NK-92 (cell line): ENCODE data around the gene WRAP53.

Experiments used
- DNase-seq: peaks from one replicate; lab custom pipeline; 2025; ENCODE audit not compliant: unreplicated experiment; lab: John Stamatoyannopoulos, UW

WRAP53 gene

DNA sequence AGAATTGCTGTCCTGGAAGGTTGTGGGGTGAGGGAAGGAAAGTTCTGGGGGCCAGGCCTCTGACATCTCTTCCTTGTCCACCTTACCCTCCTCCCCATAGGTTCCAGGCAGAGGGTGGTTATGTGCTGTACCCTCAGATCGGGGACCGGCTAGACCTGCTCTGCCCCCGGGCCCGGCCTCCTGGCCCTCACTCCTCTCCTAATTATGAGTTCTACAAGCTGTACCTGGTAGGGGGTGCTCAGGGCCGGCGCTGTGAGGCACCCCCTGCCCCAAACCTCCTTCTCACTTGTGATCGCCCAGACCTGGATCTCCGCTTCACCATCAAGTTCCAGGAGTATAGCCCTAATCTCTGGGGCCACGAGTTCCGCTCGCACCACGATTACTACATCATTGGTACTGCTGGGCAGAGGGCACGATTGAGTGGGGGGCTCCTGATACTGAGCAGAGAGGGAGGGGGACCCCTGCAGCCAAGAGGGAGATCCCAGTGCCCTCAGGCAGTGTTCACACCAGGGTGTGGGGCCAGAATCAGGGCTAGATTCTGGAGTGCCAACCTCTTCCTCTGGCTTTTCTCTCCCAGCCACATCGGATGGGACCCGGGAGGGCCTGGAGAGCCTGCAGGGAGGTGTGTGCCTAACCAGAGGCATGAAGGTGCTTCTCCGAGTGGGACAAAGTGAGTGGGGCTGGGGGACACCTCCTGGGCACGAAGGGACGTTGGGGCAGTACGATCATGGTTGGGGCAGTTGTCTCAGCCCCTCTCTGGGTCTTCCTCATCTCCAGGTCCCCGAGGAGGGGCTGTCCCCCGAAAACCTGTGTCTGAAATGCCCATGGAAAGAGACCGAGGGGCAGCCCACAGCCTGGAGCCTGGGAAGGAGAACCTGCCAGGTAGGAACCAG is 19.8 kb downstream of the WRAP53 start:
- DNase-seq = no peak

DNA sequence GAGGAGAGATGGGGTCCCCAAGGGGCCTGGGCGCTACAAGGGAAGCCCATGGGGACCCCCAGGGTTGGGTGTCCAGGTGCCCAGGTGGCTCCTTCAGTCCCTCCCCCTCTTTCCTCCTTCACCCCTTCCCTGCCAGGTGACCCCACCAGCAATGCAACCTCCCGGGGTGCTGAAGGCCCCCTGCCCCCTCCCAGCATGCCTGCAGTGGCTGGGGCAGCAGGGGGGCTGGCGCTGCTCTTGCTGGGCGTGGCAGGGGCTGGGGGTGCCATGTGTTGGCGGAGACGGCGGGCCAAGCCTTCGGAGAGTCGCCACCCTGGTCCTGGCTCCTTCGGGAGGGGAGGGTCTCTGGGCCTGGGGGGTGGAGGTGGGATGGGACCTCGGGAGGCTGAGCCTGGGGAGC is 20.8 kb downstream of the WRAP53 start:
- no peak for DNase-seq

DNA sequence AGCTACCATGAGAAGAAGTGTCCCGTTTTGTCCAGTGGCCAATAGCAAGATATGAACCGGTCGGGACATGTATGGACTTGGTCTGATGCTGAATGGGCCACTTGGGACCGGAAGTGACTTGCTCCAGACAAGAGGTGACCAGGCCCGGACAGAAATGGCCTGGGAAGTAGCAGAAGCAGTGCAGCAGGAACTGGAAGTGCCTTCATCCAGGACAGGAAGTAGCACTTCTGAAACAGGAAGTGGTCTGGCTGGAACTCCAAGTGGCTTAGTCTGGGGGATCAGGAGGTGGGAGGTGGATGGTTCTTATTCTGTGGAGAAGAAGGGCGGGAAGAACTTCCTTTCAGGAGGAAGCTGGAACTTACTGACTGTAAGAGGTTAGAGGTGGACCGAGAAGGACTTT is 22.0 kb downstream of the WRAP53 start:
- DNase-seq = no peak

DNA sequence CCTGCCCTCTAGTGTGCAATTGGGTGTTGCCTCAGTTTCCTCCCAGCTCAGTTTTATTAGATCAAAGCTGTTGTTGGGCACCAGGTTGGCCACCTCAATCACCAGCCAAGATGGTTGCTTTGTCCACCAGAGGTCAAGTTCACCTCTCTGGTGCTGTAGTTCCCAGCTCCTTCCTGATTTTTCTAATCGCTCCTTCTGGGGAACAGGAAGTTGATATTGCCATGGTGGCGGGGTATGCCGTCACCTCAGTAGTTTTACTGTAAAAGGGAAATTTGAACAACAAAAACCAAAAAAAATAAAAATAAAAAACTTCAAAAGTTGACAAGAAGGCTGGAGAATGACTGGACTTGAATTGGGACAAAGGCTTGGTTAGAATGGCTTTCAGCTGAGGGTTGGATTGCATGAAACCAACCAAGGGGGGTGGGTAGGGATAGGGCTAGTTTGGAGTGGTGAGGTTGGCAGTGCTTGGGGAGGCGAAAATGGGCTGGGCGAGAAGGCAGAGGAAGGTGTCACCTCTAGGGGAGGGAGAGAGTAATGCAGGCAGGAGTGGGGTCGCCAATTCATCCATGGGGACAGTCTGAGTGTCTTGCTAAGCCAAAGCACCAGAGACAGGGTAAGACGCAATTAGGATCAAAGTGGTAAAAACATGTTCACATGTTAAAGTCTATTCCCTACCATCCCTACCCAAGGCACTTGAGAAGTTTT is 22.9 kb downstream of the WRAP53 start:
- no peak for DNase-seq

DNA sequence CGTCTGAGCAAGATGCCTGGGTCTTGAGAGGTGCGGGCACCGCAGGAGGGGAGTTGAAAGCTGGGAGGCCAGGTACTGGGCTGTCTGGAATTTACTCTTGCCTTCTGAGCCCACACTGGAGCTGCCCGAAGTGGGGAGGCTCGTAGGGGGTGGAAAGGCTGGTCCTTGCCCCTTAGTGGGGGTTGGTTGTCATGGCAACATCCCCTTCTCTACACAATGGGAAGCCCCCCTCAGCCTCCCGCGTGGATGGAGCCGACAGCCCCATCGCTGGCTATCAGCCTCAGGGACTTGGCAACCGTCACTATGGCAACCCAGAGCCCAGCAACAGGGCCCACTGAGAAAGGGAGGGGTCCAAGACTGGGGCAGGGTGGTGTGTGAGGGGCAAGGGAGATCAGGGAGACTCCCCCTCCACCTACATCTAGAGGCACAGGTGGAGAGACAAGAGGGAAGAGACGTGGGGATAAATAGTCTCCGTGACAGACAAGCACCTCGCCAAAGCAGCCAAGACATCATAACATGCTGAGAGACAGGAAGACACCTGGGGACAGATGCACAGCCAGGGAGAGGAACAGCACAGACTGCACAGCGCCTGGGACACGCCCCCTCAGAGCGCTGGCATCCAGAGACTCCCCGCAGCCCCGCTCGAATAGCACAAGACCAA is 24.0 kb downstream of the WRAP53 start:
- DNase-seq = no peak

DNA sequence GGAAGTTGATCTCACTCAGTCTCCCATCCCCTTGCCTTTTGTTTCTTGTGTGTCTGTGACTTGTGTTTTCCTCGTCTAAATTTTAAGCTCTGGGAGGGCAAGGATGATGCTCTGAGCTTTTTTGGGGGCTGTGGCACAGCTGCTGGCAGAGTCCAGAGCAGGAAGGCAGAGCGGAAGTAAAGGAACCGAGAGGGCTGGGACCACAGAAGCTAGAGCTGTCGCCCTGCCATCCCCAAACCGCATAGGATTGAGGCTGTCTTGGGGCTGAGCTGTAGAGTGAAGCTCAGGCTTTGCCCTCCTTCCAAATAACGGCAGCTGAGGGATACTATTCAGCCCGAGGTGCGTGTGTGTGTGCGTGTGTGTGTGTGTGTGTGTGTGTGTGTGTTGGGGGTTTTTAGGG is 25.5 kb downstream of the WRAP53 start:
- DNase-seq = no peak

DNA sequence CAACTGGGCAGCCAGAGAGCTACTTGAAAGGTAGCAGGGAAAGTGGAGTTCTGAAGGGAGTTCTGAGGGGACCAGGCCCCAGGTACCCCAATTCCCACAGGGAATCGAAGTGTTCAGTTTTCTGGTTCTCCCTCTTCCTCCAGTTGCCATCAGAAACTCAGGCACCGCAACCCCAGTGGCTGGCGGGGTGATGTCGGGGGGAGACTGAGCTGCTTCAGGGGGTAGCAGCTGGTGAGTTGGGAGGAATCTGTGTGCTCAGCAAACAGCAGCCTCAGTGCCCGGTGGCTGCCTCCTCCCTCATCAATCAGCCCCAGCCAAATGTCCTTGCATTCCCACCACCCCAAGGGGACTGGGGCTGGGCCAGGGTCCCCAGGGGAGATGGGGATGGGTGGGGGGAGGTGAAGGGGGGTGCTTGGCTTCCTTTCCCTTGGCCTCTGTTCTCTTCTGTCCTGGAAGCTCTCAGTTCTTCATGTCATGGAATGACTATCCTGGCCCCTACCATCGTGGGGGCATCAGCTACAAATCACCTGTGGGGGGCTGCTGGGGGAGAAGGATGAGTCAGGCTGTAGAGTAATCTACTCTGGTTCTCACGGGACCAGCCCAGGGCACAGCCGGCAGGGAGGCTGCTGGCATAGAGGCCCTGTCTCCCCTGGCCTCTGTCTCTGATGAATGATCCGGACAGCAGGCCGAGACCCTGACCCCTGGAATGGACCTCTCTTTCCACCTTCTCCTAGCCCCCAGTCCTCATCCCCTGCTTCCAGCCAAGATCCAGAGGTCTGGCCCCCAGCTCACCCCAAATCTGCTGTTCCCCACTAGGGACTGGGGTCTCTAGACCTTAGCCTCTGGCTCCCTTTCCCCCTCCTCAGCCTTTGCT is 26.7 kb downstream of the WRAP53 start:
- no peak for DNase-seq

DNA sequence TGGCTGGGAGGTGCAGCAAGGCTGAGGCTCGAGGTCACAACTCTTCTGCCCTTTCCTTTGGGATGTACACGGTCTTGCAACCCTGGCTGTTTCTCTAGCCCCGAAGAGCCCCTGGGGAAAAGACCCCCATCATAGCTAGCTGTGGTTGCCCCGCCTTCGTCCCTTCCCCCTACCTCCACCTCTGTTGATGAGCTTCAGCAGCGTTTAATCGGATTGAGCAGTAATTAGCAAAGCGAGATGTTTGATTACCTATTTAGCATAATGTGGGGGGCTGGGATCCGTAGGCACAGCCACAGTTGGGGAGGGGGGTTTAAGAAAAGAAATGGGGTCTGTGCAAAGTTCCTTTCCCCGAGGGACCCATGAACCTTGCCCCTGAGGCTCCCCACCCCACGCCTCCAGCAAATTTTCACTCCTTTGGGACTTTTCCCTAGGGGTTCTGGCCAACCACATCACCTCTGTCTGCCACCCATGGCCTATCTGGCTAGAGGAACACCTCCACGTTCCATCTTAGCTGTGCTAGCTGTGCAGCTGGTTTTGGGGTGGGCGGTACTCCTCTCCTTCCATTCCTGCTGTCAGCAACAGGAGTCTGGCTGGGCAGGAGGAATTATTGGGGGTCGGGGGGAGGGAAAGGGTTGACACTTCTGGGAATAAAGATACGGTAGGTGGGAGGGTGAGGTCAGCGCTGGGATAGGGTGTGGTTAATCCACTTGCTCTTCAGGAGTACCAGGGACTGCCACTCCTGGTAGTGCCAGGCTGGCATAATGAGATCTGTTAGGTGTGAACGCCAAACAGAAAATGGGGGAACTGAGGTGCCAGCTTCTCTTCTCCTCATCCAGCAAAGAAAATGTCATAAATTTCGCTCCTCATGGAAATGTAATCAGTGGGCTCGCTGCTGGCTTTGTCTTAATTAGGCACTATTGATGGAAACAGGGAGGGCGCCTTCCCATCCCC is 27.9 kb downstream of the WRAP53 start:
- DNase-seq = no peak

DNA sequence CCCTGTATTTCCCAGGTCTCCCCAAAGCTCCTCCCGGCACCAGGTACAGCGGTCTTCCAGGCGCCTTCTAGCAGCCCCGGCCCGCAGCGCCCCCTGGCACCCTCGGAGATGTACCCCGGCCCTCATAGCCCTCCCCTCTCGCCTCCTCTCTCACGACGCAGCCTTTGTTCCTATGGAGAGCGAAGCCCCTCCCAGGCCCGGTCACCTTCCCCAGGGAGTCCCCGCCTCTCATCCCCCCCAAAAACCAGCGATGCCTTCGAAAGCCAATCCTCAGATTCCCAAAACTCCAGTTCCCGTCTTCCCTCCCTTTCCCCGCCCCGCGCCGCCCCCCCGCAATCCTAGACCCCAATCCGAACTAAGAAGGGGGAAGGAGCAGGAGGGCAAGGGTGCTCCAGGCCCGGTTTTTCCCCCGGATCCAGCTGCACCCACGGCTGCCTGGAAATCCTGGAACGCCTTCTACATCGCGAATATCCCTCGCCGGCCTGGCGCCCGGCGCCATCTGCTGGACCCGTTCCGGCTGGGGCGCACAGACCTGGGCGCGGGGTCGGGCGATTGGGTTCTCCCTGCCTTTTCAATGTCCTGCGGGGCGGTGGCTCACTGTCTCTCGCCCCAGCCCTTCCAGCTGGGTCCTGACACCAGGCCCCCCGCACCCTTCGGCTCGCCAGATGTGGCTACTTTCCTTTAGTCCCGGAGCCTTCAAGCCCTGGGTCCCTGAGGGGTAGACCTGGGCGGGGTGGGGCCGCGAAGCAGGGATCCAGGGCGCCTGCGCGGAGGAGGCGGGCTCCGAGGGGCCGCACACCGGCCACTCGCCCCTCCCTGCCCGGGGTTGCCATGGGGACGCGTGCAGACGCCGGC is 28.9 kb downstream of the WRAP53 start, which contains the start of gene DNAH2:
Gene DNAH2, plus strand, starts transcription at position 844 of the 855 bp plus-strand sequence. CDS start 1,991 bp downstream, outside the sequence.
- DNase-seq = no peak

DNA sequence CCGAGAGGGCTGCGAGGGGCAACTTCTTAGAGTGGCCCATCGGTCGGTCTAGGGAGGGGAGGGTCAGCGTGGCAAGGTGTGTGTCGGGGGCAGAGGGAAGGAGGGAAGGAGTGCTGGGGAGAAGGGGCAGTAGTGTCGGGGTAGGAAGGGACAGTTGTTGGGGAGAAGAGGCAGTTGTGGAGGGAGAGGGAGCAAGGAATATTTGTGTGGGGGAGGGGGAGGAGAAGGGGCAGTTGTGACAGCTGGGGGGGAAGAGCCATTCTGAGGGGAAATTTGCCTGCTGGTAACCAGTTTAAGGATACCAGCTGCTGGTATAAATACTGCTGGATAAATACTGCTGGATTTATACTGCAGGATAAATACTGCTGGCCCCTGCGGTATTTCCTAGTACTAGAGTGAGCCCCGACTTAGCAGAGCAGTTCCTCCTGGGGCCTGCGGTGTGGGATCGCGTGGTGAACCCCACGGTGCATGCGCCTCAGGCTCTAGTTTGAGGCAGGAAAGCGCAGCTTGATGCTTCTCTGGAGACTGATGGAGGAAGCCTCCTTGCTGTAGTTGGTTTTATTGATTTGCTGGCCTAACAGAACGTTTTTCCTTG is 29.6 kb downstream of the WRAP53 start:
- no peak for DNase-seq

DNA sequence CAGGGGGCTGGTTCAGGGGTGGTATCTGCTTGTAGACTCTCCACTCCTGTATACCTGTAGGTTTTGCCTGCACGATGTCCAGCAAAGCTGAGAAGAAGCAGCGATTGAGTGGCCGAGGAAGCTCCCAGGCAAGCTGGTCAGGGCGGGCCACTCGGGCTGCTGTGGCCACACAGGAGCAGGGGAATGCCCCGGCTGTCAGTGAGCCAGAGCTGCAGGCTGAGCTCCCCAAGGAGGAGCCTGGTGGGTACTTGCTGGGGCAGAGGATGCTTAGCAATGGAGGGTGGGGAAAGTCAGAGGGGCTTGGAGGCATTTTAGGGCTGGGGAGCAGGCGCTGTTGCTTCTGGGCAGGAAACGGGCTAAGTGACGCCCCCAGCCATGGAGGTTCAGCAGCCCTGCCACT is 31.4 kb downstream of the WRAP53 start:
- no peak for DNase-seq

DNA sequence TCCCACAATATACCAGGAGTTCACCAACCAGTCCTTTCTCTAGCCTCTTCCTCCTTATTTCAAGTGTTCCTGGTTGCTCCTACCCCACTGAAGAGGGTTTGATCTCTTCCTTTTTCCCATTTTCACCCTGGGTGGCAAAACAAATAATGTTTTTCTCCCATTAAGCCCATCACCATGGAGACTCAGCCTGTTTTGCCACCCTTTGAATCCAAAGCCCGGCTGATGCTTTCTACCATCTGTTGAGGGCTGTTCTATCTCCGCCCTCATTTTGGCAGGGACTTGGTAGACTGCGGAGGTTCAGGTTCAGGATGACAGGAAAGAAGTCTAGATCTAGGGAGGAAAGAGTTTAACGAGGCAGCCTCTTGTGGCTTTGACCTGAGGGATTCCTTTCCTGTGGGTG is 31.8 kb downstream of the WRAP53 start:
- DNase-seq = no peak

DNA sequence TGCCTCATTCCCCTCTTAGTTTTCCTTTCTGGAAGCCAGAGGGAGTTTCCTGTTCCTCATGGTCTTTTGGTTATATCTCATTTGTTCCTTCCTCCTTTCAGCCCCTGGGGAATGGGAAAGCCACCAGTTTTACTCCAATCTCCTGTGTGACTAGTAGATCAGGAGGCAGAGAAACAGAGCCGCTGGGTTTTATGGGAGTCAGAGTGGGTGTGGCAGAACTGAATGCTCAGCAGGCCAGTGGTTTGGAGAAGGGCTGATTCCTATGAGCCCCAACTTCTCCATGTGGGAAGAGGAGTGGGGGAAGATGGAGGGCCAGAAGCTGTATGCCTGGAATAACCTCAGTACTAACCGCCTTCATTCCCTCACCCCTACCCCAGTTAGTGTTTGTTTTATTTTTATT is 33.3 kb downstream of the WRAP53 start:
- no peak for DNase-seq

DNA sequence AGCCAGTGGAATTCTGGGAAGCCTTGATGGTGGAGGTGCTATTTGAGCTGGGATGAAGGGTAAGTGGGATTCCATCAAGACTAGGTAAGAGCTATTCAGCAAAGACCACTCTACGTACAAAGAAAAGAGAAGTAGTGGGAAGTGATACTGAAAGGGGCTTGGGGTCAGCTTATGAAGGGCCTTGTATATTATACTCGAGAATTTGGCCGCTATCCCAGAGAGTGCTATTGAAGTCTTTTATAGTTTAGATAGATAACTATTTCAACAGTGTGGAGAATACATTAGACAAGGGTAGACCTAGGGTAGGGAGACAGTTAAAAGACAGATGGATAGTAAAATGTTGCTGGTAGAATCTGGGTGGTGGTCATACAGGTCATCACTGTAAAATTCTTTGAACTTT is 39.6 kb downstream of the WRAP53 start:
- DNase-seq = no peak

DNA sequence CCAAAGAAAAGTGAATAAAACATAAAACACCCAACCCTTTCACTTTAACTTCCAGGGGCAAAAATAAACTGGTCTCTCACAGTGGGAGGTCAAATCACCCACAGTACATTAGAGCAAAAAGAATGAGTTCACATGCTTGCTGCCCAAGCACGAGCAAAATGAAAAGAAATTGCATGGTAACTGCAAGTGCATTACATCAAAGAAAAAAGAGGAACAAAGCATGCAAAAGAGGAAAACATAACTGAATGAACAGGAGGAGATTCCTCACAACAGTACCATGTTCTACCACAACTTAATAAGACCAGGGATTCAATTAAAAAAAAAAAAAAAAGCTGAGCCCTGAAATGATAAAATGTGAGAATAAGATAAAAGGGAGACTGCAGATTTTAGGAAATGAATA is 41.5 kb downstream of the WRAP53 start:
- no peak for DNase-seq

DNA sequence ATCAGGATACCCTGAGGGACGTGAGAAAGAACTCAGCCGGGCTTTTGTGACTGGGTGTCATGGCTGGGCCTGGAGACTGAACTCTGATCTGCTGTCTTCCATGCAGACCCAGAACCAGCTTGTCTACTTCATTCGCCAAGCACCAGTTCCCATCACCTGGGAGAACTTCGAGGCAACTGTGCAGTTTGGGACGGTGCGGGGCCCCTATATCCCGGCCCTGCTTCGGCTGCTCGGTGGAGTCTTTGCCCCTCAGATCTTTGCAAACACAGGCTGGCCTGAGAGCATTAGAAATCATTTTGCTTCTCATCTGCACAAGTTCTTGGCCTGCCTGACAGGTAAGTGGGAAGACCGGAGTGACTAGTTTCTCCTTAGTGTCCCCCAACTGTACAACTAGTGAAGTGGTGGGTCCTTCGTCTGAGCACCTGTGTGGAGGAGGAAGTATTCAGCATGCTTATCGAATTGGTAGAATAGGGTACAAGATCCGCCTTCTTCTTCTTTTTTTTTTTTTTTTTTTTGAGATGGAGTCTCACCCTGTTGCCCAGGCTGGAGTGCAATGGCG is 44.8 kb downstream of the WRAP53 start:
- DNase-seq = no peak

DNA sequence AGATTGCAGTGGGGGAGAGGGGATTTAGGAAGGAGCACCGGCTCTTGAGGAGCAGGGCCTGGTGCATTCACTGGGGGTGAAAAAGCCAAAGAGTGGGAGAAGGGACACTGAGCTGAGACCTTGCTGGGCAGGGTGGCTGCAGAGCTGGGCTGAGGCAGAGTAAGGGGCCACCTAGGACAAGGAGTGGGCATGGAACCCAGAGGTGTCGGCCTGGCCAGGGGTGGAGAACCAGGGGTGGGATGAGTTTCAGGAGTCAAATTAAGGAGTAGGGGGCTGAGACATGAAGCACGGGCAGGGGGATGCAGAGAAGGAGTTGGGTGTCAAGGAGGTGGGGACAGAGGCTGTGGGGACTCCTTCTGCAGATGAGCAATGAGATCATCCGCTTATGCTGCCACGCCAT is 49.3 kb downstream of the WRAP53 start:
- no peak for DNase-seq

DNA sequence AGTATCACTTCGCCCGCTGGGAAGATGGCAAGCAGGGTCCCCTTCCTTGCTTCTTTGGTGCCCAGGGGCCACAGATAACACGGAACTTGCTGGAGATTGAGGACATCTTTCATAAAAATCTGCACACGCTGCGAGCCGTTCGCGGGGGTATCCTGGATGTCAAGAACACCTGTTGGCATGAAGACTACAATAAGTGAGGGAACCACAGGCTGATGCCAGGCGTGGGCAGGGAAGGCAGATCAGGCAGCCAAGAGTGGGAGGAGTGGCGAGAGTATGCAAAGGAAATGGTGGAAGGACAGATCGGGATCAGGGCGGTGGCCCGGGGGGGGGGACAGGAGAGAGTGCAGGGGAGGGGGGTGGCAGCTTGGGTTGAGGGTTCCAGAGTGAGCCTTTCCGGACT is 51.5 kb downstream of the WRAP53 start:
- no peak for DNase-seq
